OCI-LY7 (cell line): Measurements from ENCODE around the gene LRRC9. TPM values are rescaled to one million over a fixed set of nuclear protein-coding genes. Genes with fewer than 3 reads are reported as not detected.
A peak's percentile ranks its signal among the peaks of the same experiment; 100 is the strongest.

ENCODE experiments used
- Bru-seq: library from RNA; stranded (reverse); fragments of 400-500 nt; gene quantifications from one replicate; lab custom pipeline; 2021; lab: Mats Ljungman, UMichigan
- BruChase-seq, 2 experiments: library from RNA; stranded (reverse); fragments of 400-500 nt; gene quantifications; one replicate each; lab custom pipeline; 2021; lab: Mats Ljungman, UMichigan
- BruUV-seq: library from RNA; stranded (reverse); fragments of 400-500 nt; replicated peaks from 2 replicates; lab custom pipeline; 2021; lab: Mats Ljungman, UMichigan
- CTCF ChIA-PET: fragments of 300-600 bp; sonication (Branson Sonifier 250); formaldehyde crosslinking; loops from one replicate; lab custom pipeline; 2022; ENCODE audit warnings: antibody characterized with exemption; ENCODE audit not compliant: unreplicated experiment; lab: Charles Lee
- POLR2A ChIA-PET: fragments of 300-600 bp; sonication (Branson Sonifier 250); formaldehyde crosslinking; loops from one replicate; lab custom pipeline; 2022; ENCODE audit warnings: antibody characterized with exemption; lab: Charles Lee
- DNase-seq: peaks from one replicate; pipeline ENCODE4 v3.0.0-alpha.2; 2015; ENCODE audit warnings: low spot score
- H2AFZ ChIP-seq: fragments of 200-600 bp; sonication (generic), shearing (Covaris generic); 2 replicates; pipeline ENCODE4 v1.6.1; 2014; ENCODE audit warnings: mild to moderate bottlenecking, antibody characterized with exemption, low read length, moderate library complexity
- H3K27ac ChIP-seq: fragments of 200-600 bp; sonication (generic); 2 replicates; pipeline ENCODE4 v1.5.1; 2014; ENCODE audit warnings: mixed run types, low read depth, mild to moderate bottlenecking, moderate library complexity, low read length, inconsistent platforms; ENCODE audit not compliant: poor library complexity, severe bottlenecking
- H3K36me3 ChIP-seq: fragments of 200-600 bp; sonication (generic); 2 replicates; pipeline ENCODE4 v1.6.1; 2014; ENCODE audit warnings: mild to moderate bottlenecking, antibody characterized with exemption, low read length, moderate library complexity, mixed read lengths; ENCODE audit not compliant: insufficient read depth
- H3K4me1 ChIP-seq: fragments of 200-600 bp; sonication (generic); 2 replicates; pipeline ENCODE4 v1.5.1; 2014; ENCODE audit warnings: mild to moderate bottlenecking, low read length; ENCODE audit not compliant: insufficient read depth, poor library complexity, severe bottlenecking
- H3K4me2 ChIP-seq: fragments of 200-600 bp; sonication (generic); 2 replicates; pipeline ENCODE4 v1.6.1; 2014; ENCODE audit warnings: mild to moderate bottlenecking, low read length
- H3K4me3 ChIP-seq: fragments of 200-600 bp; sonication (generic); 2 replicates; pipeline ENCODE4 v1.5.1; 2014; ENCODE audit warnings: mild to moderate bottlenecking, low read depth, low read length; ENCODE audit not compliant: poor library complexity, severe bottlenecking
- H3K79me2 ChIP-seq: fragments of 200-600 bp; sonication (generic); 2 replicates; pipeline ENCODE4 v1.6.1; 2016; ENCODE audit warnings: low read depth, mild to moderate bottlenecking, low read length, moderate library complexity, mixed read lengths; ENCODE audit not compliant: insufficient read depth
- H3K9me2 ChIP-seq: fragments of 200-600 bp; sonication (generic); 2 replicates; pipeline ENCODE4 v1.6.1; 2016; ENCODE audit warnings: mild to moderate bottlenecking, low read length, mixed read lengths; ENCODE audit not compliant: insufficient read depth
- H3K9me3 ChIP-seq: fragments of 200-600 bp; sonication (generic); 2 replicates; pipeline ENCODE4 v1.6.1; 2014; ENCODE audit warnings: mild to moderate bottlenecking, mixed run types, low read length, mixed read lengths
- H4K20me1 ChIP-seq: fragments of 200-600 bp; sonication (generic); 2 replicates; pipeline ENCODE4 v1.6.1; 2014; ENCODE audit warnings: mild to moderate bottlenecking, antibody characterized with exemption, low read length, moderate library complexity, mixed read lengths; ENCODE audit not compliant: insufficient read depth
- CTCF ChIP-seq: fragments of 200-600 bp; sonication (generic); conservative IDR thresholded peaks from 2 replicates; pipeline ENCODE4 v1.5.1; 2014; ENCODE audit warnings: mild to moderate bottlenecking, antibody characterized with exemption, low read length, moderate library complexity, mixed read lengths
- EZH2phosphoT487 ChIP-seq: fragments of 200-600 bp; sonication (generic); IDR thresholded peaks from 2 replicates; pipeline ENCODE4 v1.6.1; 2018; ENCODE audit warnings: low read depth, borderline replicate concordance, mild to moderate bottlenecking, mixed run types, antibody characterized with exemption, low read length, moderate library complexity, mixed read lengths
- intact Hi-C: fragments of 100-400 bp; cut with micrococcal nuclease; formaldehyde crosslinking; loops from one replicate; pipeline ENCODE4 v1.10.0; 2022; ENCODE audit not compliant: unreplicated experiment
- long read RNA-seq: library from polyadenylated mRNA; stranded (forward); transcript quantifications from one replicate; pipeline ENCODE4 v2.0.0, GENCODE V29; 2022
- total RNA-seq, 2 experiments: library from RNA; depleted of rRNA in 1 of 2; stranded (reverse); fragments of >200 nt in 1 of 2; shearing (Covaris generic) in 1 of 2; gene quantifications; 2 replicates each; pipeline ENCODE4 v1.2.3, GENCODE V29; 2014 to 2022

The LRRC9 gene
- not detected in 2 replicates for total RNA-seq (2014; rRNA removed; shearing (Covaris generic))
- total RNA-seq (2022) = 0.65 and 0.74 TPM in 2 replicates
- Bru-seq, nascent RNA = percentile 40 among the genes with signal in this experiment
- percentile 36 among the genes with signal in this experiment for BruChase-seq, experiment 1, labeled RNA remaining after a 6-hour chase
- BruChase-seq, experiment 2, labeled RNA remaining after a 2-hour chase = percentile 40 among the genes with signal in this experiment
- long read RNA-seq, partial matches to known transcripts = 2 of 8 reads
- long read RNA-seq, other reads (novel, unspliced or antisense) = 6 of 8 reads

DNA sequence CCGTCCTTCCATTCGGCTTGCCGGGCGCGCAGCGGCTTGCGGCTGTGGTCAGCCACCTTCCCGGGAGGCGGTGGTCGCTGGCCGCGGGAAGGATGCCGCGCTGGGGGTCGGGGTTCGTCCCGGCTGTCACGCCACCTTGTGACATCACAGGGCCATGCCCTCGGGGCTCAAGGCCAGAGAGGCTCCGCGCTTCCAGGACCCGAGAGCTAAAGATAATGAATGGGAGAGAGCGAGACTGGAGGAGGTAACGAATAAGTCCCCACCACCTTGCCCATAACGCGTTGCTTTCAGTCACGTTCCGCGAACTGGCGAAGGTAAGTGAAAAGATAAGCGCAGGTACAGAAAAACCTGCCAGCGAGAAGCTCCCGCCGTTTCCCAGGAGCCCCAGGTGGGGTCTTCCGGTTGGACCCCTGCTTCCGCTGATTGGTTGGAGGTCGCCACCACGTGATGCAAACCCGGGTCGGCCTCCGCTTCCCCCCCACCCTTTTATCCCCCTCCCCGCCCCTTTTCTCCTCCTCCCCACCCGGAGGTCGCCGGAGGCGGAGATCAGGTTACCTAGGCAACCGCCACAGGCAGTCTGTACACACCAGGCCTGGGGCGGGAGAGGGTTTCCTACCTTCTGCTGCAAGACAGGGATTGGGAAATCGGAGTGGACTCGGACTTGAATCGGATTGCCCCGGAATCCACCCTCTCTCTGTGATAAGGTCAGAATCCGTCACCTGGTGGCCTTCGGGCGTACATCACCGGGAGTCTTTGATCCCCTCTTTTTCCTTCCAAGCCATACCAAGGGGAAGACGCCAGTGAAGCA is at the start of gene LRRC9:
Gene LRRC9 (plus strand): TSS at position 575 of the 808 bp plus-strand sequence.
- Histone ChIP-seq H3K36me3 (no peaks in the 10 kb centered on the region), H3K4me2 (peak within 1 kb of the TSS; percentile 61; the same call in 1 of the 2 replicates), H3K9me3 (no peaks in the 10 kb centered on the region), H4K20me1 (no peaks in the 10 kb centered on the region), H2AFZ (peak within 1 kb of the TSS; percentile 82), H3K9me2 (no peaks in the 10 kb centered on the region), H3K27ac (no peak within 1 kb of the TSS), H3K79me2 (no peaks in the 10 kb centered on the region), H3K4me1 (peaks cover 3% of the 10 kb centered on the region), H3K4me3 (peak within 1 kb of the TSS; percentile 54)
- CTCF ChIA-PET = no interaction called here
- TF ChIP-seq CTCF (no peak), EZH2phosphoT487 (no peak)
- POLR2A ChIA-PET = no interaction called here
- intact Hi-C loops = no loop called here
- peak; percentile 5 for DNase-seq
- BruUV-seq = no TSS peak

- Histone ChIP-seq H3K79me2 (no peaks in the 10 kb centered on the region), H3K36me3 (no peaks in the 10 kb centered on the region), H3K9me2 (no peaks in the 10 kb centered on the region), H3K4me3 (peak within 1 kb of the TSS; percentile 37), H3K4me2 (peak within 1 kb of the TSS; percentile 48), H4K20me1 (no peaks in the 10 kb centered on the region), H3K9me3 (no peaks in the 10 kb centered on the region), H3K4me1 (no peaks in the 10 kb centered on the region), H3K27ac (no peak within 1 kb of the TSS), H2AFZ (no peak within 1 kb of the TSS)
- CTCF ChIA-PET = no interaction called here
- intact Hi-C loops = no loop called here
- TF ChIP-seq CTCF (no peak), EZH2phosphoT487 (no peak)
- BruUV-seq = no TSS peak
- POLR2A ChIA-PET = interaction anchor here (0.5 kb wide), 1 partner anchor 595 kb away, joined by 3 read pairs; no protein-coding TSS in a partner anchor
- no peak for DNase-seq
These were observed 49.4 kb upstream of the LRRC9 start, which contains the start of gene RTN1 for GRCh38 chr14:59870277-59871165. TSS of gene RTN1 (minus strand) at chr14:59870776. CDS start at chr14:59870630, 146 bp downstream.
